Neural cell (in vitro differentiated cells): ENCODE data around the gene SOX5.

Experiments
- EP300 ChIP-seq: fragments of 450-650 bp; conservative IDR thresholded peaks from 2 replicates; pipeline ENCODE4 v1.6.1; 2014; ENCODE audit warnings: antibody characterized with exemption, mild to moderate bottlenecking, moderate library complexity; ENCODE audit not compliant: poor library complexity, severe bottlenecking
- EZH2 ChIP-seq: fragments of 200-600, 300-800 bp; shearing (Covaris generic), sonication (generic); IDR thresholded peaks from 2 replicates; pipeline ENCODE4 v1.6.1; 2014; ENCODE audit warnings: antibody characterized with exemption, low read length, borderline replicate concordance, mild to moderate bottlenecking; ENCODE audit not compliant: insufficient read depth, poor library complexity, severe bottlenecking
- RAD21 ChIP-seq: fragments of 450-650 bp; conservative IDR thresholded peaks from 2 replicates; pipeline ENCODE4 v1.6.1; 2014; ENCODE audit warnings: antibody characterized with exemption, mild to moderate bottlenecking, moderate library complexity
- SMC3 ChIP-seq: fragments of 450-650 bp; conservative IDR thresholded peaks from 2 replicates; pipeline ENCODE4 v1.6.1; 2014; ENCODE audit warnings: antibody characterized with exemption, mild to moderate bottlenecking, moderate library complexity; ENCODE audit not compliant: poor library complexity
- TF ChIP-seq, protein P1 (sequence below): fragments of 450-650 bp; IDR thresholded peaks from 2 replicates; pipeline ENCODE4 v1.5.1; 2014; ENCODE audit warnings: antibody characterized with exemption, mild to moderate bottlenecking, moderate library complexity; ENCODE audit not compliant: poor library complexity, severe bottlenecking
- TF ChIP-seq, protein P2 (sequence below): IDR thresholded peaks from 2 replicates; pipeline ENCODE4 v1.6.1; 2012; ENCODE audit warnings: borderline replicate concordance

DNA sequence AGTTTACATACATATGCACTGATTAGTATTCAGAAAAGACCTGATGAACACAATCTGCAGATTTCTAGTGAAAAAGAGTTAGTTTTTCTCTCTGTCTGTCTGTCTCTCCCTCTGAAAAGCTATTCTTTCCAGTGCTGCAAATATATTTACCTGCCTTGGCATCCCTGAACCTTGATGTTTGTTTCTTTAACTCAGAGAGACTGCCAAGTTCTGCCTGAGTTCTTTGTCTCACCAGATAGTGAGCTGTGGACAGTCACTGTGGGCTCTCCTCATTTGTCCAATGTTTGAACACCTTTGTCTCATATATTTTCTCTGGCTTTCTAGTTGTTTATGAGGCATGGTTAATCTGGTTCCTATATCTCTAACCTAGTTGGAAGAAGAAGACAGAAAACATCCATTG lies 250.4 kb downstream of the SOX5 start:
- TF ChIP-seq, protein P1, sequence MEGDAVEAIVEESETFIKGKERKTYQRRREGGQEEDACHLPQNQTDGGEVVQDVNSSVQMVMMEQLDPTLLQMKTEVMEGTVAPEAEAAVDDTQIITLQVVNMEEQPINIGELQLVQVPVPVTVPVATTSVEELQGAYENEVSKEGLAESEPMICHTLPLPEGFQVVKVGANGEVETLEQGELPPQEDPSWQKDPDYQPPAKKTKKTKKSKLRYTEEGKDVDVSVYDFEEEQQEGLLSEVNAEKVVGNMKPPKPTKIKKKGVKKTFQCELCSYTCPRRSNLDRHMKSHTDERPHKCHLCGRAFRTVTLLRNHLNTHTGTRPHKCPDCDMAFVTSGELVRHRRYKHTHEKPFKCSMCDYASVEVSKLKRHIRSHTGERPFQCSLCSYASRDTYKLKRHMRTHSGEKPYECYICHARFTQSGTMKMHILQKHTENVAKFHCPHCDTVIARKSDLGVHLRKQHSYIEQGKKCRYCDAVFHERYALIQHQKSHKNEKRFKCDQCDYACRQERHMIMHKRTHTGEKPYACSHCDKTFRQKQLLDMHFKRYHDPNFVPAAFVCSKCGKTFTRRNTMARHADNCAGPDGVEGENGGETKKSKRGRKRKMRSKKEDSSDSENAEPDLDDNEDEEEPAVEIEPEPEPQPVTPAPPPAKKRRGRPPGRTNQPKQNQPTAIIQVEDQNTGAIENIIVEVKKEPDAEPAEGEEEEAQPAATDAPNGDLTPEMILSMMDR = no peak
- TF ChIP-seq, protein P2, sequence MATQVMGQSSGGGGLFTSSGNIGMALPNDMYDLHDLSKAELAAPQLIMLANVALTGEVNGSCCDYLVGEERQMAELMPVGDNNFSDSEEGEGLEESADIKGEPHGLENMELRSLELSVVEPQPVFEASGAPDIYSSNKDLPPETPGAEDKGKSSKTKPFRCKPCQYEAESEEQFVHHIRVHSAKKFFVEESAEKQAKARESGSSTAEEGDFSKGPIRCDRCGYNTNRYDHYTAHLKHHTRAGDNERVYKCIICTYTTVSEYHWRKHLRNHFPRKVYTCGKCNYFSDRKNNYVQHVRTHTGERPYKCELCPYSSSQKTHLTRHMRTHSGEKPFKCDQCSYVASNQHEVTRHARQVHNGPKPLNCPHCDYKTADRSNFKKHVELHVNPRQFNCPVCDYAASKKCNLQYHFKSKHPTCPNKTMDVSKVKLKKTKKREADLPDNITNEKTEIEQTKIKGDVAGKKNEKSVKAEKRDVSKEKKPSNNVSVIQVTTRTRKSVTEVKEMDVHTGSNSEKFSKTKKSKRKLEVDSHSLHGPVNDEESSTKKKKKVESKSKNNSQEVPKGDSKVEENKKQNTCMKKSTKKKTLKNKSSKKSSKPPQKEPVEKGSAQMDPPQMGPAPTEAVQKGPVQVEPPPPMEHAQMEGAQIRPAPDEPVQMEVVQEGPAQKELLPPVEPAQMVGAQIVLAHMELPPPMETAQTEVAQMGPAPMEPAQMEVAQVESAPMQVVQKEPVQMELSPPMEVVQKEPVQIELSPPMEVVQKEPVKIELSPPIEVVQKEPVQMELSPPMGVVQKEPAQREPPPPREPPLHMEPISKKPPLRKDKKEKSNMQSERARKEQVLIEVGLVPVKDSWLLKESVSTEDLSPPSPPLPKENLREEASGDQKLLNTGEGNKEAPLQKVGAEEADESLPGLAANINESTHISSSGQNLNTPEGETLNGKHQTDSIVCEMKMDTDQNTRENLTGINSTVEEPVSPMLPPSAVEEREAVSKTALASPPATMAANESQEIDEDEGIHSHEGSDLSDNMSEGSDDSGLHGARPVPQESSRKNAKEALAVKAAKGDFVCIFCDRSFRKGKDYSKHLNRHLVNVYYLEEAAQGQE = no peak
- TF ChIP-seq SMC3 = no peak
- no peak for TF ChIP-seq EP300
- no peak for TF ChIP-seq RAD21
- no peak for TF ChIP-seq EZH2
